NB4 (cell line): ENCODE data around the gene IRAK4.

Experiments
- MYC ChIP-seq: IDR thresholded peaks from 2 replicates; pipeline ENCODE4 v1.6.1; 2011; ENCODE audit warnings: low read depth, low read length
- POLR2A ChIP-seq: IDR thresholded peaks from 2 replicates; pipeline ENCODE4 v1.6.1; 2011; ENCODE audit warnings: mild to moderate bottlenecking; ENCODE audit not compliant: insufficient read length; ENCODE audit errors: extremely low read depth
- TF ChIP-seq, protein P1 (sequence below): IDR thresholded peaks from one replicate; pipeline ENCODE4 v1.5.1; 2012; ENCODE audit warnings: low read depth, low read length

DNA sequence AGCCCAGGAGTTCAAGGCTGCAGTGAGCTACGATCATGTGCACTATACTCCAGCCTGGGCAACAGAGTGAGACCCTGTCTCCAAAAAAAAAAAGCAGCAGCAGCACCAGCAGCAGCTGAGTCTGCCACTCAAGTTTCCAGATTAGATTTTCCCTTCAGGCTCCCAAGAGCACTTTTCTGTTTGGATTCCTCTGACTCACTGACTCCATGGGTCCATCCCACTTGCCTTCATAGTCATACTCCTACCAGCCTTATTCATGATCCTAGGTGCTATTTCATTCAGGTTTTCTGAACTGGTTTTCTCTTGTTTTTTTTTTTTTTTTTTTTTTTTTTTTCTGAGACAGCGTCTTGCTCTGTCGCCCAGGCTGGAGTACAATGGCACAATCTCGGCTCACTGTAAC, 54.2 kb downstream of the IRAK4 start:
- TF ChIP-seq, protein P1, sequence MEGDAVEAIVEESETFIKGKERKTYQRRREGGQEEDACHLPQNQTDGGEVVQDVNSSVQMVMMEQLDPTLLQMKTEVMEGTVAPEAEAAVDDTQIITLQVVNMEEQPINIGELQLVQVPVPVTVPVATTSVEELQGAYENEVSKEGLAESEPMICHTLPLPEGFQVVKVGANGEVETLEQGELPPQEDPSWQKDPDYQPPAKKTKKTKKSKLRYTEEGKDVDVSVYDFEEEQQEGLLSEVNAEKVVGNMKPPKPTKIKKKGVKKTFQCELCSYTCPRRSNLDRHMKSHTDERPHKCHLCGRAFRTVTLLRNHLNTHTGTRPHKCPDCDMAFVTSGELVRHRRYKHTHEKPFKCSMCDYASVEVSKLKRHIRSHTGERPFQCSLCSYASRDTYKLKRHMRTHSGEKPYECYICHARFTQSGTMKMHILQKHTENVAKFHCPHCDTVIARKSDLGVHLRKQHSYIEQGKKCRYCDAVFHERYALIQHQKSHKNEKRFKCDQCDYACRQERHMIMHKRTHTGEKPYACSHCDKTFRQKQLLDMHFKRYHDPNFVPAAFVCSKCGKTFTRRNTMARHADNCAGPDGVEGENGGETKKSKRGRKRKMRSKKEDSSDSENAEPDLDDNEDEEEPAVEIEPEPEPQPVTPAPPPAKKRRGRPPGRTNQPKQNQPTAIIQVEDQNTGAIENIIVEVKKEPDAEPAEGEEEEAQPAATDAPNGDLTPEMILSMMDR = no peak
- TF ChIP-seq POLR2A (no peak), MYC (no peak)
